Measurements from ENCODE around the gene IQCH.

- TF ChIP-seq CTCF (IDR thresholded peaks at IDR 0.05) (no peak), EP300 (IDR thresholded peaks at IDR 0.05; ENCODE audit: borderline replicate concordance in 1 of 2, low read depth in 1 of 2, low read length in 1 of 2) (no peak), REST (IDR thresholded peaks at IDR 0.05; ENCODE audit: low read depth, low read length) (no peak), RAD21 (IDR thresholded peaks at IDR 0.05; ENCODE audit: low read length) (no peak), USF2 (IDR thresholded peaks at IDR 0.05; ENCODE audit: borderline replicate concordance, low read depth, low read length) (no peak), MEF2A (IDR thresholded peaks at IDR 0.05; ENCODE audit: borderline replicate concordance, low read depth) (no peak), ELF1 (IDR thresholded peaks at IDR 0.05) (no peak), ZBTB33 (IDR thresholded peaks at IDR 0.05; ENCODE audit: borderline replicate concordance, low read depth) (no peak), RCOR1 (IDR thresholded peaks at IDR 0.05; ENCODE audit: low read length) (no peak), TAF1 (IDR thresholded peaks at IDR 0.05; ENCODE audit: borderline replicate concordance, low read depth, low read length) (no peak)
Measured at GRCh38 chr15:67515557-67515956, 261.0 kb downstream of the IQCH start.
